NCI-H2196 (cell line): ENCODE data around the gene FNBP1.

Source experiments
- DNase-seq: peaks from one replicate; lab custom pipeline; 2025; ENCODE audit not compliant: unreplicated experiment; lab: John Stamatoyannopoulos, UW

The FNBP1 gene

DNA sequence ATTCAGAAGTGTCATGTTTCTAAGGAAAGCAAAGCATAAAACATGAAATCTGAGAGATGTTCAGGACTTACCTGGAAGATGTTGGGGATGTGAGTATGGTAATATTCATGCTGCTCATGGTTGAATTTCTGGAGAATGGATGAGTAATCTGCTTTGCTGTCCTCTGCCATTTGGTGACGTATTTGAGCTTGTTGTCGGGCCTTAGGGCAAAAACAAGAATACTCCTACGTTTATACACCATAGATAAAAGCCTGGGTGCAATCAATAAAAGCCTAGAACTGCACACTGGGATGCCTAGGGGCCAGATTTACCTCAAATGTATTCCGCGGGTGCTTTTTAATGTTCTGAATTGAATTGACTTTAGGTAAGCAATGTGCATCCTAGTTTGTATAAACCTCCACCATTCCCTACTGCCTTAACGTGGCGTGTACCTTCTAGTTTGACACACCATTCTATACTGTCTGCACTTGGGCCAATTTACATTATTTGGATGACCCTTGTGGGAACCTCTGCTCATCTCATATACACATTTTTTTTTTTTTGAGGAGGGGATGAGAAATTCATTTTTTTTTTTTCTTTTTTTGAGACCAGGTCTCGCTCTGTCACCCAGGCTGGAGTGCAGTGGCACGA, 113.4 kb downstream of the FNBP1 start:
- no peak for DNase-seq

DNA sequence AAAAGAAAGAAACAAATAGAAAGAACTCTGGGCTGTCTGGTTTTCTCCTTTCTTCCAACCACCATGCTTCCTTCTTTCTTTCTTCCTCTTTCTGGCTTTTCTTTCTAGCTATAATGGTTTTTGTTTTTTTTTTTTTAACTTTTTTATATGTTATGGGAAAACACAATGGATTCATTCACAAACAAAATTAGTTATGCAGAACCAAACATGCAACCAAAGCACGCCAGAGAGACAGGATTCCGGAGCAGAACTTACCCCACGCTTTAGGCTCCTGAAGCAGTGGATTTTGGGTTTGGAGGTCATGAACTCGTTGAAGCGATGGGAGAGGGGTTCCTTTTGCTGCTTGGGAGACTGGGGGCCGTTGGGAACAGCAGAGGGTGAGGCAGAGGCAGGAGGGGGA, 119.4 kb downstream of the FNBP1 start:
- DNase-seq = no peak

DNA sequence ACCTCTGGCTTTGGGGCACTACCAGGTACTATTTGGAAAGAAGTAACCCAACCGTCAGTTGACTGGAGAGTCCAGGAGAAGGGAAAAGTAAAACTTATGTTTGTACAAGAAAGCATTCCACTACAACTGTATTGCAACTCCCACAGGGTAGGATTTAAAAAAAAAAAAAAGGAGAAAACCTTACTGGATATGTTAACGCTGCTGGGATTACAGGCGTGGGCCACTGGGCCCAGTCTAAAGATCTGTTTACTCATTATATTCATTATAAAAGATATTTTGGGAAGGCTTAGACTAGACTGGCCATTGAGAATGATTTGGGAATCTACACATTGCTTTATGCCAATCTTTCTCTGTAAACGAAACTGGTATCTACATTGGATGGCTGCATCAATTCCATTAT, 121.1 kb downstream of the FNBP1 start:
- no peak for DNase-seq

GRCh38 chr9:129919841-129920240, 123.1 kb downstream of the FNBP1 start:
- no peak for DNase-seq

GRCh38 chr9:129919277-129919676, 123.7 kb downstream of the FNBP1 start:
- no peak for DNase-seq

- DNase-seq = no peak
These were observed 124.6 kb downstream of the FNBP1 start for GRCh38 chr9:129918296-129918950.

DNA sequence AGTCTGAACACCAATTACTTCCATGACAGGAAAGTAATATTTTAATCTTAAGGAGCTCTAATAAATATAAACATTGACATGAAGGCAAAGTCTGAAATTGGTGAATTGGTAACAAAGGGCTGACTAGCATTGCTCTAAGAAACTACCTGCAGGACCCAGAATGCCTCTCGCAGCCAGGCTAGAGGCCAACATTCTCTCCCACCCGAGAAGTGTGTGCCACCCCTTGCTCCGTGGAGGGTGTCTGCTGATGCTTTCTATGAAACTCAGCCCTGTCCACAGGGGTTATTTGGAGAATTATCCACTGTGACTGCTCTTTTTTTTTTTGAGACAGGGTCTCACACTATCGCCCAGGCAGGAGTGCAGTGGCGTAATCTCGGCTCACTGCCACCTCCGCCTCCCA, 126.3 kb downstream of the FNBP1 start:
- no peak for DNase-seq

- no peak for DNase-seq
These were observed 128.9 kb downstream of the FNBP1 start for GRCh38 chr9:129914051-129914450.

- DNase-seq = no peak
These were observed 132.1 kb downstream of the FNBP1 start for GRCh38 chr9:129910628-129911567.

DNA sequence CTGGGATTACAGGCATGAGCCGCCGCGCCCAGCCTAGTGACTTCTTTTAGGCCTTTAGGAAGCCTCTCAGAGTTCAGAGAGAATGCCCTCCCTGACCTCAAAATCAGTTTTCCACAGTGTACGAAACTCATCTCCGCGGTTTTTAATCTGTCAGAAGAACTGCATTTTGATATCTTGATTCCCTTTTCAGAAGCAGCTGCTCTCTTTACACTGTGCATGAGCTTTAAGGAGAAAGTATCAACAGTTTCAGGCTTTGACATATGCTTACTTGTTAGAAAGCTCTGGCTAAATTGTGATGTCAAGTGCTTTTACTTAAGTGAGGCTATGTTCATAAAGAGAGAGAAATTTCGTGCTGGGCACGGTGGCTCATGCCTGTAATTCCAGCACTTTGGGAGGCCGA, 133.1 kb downstream of the FNBP1 start:
- no peak for DNase-seq

DNA sequence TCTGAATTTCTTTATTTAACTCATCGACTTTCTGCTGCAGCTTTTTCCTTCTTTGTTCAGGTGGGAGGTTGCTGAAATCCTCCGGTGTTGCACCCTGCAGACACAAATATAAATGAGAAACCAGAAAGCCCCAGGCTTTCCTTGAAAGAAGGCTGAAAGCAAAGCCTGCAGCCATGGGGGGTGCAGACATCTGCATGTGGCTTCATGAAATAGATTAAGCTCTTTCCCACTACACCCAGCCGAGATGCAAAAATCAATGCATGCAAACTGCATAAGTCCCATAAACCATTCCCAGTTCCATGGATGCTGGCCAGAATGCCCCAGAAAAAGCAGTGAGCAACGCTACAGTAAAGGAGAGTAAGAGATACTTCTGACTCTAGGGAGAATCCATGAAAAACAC, 134.1 kb downstream of the FNBP1 start:
- DNase-seq = no peak

GRCh38 chr9:129907201-129907600, 135.8 kb downstream of the FNBP1 start:
- DNase-seq = no peak

DNA sequence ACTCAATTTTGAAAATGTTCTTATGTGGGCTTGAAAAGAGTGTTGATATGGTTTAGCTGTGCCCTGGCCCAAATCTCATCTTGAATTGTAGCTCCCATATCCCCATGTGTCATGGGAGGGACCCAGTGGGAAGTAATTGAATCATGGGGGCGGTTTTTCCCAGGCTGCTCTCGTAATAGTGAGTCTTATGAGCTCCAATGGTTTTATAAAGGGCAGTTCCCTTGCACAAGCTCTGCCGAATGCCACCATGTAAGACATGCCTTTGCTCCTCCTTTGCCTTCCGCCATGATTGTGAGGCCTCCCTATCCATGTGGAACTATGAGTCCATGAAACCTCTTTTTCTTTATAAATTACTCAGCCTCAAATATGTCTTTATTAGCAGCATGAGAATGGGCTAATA, 136.7 kb downstream of the FNBP1 start:
- DNase-seq = no peak

DNA sequence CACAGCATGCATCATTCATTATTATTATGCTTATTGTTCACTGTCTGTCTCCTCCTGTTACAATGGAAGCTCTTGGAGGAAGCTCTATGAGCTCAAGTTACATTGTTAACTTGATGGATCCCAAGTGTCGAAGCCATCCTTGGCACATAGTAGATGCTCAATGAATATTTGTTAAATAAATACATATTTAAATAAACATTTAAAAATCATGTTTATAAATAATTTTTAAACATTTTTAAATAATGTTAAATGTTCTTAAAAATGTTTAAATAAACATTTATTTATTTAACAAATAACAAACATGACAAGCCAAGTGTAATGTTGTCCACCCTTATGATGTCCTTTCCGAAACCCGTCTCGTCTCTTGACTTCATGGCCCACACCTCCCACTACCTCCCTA, 138.3 kb downstream of the FNBP1 start:
- DNase-seq = no peak

- no peak for DNase-seq
These were observed 140.3 kb downstream of the FNBP1 start for GRCh38 chr9:129902740-129903134.

DNA sequence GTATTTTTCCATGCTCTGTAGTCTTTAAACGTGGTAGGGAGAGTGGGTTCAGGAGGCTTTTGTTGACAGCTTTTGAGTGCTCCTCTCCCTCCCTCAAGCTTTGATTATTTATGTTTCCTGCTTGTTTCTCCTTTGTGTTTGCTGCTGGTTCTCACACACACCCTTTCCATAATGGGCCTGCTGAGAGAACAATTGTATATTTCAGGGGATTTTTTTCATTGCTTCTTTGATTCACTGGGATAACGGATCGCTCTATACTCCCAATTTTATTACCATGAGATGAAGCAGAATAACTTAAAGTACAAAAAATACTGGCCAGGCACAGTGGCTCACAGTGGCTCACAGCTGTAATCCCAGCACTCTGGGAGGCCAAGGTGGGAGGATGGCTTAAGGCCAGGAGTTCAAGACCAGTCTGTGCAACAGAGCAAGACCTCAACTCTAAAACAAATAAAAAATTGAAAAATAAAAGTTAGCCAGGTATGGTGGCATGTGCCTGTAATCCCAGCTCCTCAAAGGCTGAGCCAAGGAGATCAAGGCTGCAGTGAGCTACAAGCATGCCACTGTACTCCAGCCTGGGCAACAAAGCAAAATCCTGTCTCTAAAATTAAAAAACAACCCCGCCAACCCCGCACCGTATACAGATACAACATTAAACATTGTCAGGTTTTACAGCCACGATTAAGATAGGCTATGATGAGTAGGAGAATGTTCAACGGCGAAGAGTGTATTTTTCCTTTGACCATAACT, 140.8 kb downstream of the FNBP1 start:
- no peak for DNase-seq

DNA sequence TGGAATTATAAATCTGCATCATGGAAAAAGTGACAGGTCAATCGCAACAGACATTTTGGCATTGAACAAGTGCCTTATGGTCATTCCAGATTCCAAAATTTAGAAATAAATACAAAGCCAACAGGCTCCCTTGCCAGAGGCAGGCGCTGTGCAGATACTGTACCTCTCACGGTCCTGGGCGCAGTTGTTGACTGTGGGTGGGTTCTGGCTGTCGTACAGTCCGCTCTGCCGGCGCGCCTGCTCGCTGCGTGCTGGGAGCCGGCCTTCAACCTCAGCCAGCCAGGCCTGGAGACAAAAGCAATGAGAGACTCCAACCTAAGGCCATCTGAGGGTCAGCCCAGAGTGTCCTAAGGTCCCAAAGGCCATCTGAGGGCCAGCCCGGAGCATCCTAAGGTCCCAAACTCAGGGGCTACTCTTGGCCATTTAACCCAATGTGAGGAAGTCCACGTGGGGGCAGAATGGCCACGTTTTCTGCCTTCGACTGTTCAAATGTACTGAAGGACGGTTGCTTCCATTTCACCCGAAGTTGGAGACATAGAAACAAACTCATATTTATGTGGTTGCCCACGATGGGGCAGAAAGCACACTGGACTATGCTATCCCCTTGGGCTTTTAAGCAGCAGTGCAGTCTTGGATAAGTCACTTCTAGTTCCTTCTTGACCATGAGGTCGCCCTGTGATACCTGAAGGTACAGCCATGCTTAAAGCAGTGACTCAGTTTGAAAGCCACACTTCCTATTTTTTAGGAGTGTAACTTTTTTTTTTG, 142.5 kb downstream of the FNBP1 start:
- DNase-seq = no peak

- DNase-seq = no peak
These were observed 143.4 kb downstream of the FNBP1 start for GRCh38 chr9:129899620-129900019.

- DNase-seq = no peak
These were observed 144.8 kb downstream of the FNBP1 start for GRCh38 chr9:129898185-129898584.

DNA sequence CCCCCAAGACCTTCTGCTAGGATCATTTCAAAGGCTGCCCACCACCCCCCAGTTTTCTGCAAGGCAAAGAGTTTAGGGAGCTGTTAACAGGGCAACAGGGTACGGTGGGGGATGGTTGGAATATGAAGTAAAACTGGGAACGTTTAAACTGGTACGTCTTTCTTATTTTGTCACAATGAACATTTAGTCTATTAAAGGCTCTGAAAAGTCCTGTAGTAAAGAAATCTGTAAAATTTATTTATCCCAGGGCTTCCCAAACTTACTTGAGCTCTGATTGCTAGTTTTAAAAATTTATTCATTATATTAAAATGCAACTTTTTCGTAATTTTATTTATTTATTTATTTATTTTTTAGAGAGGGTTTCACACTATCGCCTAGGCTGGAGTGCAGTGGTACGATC, 145.7 kb downstream of the FNBP1 start:
- DNase-seq = no peak
